GF-D8 (cell line): ENCODE measurements around the gene OR2A42.
"Not testable (repeated sequence)": the region's sequence is repeated elsewhere in the genome, so short reads cannot be mapped to it uniquely, and the experiment has no call there.

Experiments
- DNase-seq: peaks from one replicate; lab custom pipeline; 2025; lab: John Stamatoyannopoulos, UW

The OR2A42 gene

DNA sequence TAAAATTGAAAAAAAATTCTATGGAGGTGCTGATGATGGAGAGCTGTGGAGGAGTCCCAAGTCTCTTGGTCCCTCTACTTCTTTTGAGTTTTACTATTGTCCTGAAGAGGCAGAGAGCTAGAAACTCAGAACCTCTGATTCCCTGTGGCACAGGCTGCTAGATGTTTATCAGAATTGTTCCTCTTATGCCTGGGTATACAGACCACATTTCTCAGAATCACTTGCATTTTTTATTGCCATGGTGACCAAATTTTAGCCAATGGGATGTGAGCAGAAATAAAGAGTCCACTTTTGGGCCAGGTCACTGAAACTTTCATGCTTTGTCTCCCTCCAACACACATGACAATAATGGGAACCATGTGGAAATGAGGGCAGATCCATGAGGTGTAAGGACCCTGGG is 15.7 kb downstream of the OR2A42 start:
- not testable (repeated sequence) for DNase-seq

DNA sequence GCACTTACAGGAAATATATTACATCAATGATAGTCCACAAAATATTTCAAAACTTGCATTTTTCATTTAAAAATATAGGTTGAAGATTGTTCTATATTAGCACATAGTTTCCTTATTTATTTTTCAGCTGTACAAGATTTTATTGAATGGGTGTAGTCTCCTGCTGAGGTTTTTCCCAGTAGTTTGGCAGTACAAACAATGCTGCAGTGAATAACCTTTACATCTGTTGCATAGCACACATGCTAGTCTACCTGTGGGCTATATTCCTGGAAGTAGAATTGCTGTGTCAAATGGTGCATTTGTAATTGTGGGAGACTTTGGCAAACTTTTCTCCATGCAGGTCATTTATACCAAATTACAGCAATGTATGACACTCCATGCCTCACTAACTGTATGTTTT is 18.9 kb downstream of the OR2A42 start:
- not testable (repeated sequence) for DNase-seq

DNA sequence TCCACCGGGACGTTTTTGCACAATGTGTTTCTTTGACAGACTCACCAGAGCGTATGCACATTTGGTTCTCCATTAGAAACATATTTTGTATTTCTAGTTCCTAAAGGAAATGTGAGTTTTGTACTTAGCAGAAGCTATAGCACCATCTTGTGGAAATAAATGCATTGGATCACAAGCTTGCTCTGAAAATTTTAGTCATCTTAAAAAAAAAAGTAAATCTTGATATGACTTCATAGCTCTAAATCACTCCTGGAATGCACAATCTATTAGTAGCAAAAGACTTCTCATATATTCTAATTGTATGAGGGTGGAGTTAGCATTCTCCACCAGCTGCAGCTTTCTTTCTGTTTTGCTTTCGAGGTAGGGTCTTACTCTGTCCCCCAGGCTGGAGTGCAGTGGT is 20.3 kb downstream of the OR2A42 start:
- not testable (repeated sequence) for DNase-seq

DNA sequence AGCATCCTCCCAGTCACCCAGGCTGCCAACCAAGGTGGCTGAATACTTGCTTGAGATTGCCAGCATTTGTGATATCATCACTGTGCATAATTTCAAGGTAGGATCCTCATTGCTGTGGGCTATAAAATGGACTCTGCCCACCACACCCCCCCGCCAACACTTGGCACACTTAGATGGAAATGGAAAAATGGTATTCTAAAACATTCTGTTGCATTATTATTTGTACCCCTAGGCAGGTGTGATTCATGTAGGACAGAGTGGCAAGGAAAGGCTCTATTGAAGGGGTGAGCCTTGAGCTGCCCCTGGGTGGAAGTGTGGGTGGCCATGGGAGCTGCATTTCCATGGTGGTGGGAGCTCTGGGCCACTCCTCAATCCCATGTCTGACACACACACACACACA is 20.8 kb downstream of the OR2A42 start:
- not testable (repeated sequence) for DNase-seq

DNA sequence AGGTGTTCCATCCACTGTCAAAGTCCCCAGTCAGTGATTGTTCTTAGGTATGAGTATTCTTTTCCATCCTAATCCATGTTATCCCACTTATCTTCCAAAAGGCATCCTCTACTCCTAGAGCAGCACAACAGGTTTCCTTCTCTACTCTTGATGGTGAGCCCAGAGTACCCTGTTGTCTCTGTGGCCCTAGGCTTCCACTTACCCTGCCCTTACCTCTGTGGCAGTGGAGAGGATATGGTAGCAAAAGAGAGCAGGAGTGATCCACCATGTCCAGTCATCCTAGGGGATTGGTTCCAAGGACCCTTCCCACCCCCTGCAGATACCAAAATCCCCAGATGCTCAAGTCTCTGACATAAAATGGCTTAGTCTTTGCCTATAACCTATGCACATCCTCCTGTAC is 22.2 kb downstream of the OR2A42 start:
- not testable (repeated sequence) for DNase-seq

DNA sequence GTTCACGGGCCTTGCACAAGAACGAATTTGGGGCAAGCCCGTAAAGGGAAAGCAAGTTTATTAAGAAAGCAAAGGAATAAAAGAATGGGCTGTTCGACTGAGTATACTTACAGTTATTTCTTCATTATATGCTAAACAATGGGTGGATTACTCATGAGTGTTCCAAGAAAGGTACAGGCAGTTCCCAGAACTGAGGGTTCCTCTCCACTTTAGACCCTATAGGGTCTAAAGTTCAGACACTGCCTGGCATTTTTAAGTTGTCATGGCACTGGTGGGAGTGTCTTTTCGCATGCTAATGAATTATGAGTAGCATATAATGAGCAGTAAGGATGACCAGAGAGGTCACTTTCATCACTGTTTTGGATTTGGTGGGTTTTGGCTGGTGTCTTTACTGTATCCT is 34.1 kb downstream of the OR2A42 start:
- not testable (repeated sequence) for DNase-seq

DNA sequence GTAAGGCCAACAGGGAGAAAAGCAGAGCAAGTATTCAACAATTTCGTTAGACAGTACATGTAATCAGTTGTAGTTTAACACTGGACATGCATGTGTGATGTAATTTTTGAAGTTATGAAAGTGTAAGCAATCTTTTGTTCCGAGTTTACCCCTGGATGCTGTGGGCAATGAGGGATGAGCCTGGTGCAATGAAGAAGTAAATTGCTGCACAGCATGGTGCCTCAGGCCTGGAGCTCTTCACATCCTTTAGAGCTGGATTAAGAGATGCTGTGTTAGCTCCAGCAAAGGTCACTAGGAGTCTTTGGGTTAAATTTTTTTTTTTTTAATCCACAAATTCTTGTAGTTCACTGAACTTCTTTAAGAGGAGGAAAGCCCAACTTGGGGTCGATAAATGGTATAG is 36.3 kb downstream of the OR2A42 start:
- DNase-seq: not testable (repeated sequence)

DNA sequence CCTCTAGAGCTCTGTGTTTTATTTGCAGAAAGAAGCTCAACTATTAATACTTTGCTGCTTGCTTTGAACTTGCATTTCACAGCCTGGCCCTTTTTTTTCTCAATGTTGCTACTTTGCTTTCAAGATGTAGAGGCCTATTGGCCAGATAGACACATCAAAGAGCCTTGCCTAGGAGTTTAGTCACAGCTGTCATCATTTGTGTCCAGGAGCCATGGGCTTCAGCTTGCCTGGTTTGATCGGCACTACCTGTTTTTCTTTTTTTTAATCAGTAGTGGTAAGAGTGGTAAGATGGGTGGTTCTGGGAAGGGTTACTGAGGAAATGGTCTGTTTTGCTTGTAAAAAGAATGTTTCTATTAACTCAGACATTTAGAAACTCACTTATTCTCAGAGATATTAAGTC is 37.4 kb downstream of the OR2A42 start:
- DNase-seq: not testable (repeated sequence)

DNA sequence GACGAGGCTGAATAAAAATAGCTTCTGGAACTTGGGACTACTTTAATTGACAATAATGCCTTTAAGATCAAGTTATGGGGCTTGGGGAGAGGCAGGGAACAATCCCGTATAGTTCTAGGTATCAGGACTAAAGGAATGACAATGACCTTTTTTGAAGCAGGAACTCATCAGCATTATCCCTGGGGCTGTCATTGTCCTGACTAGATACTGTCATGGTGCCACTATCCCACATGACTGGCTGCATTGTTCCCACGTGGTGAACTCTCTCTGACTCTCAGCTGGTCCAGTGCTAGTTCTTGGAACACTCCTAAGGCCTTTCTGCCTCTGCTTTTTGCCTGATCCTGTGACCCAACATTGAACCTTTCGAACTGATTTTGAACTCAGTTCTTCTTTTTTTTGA is 40.5 kb downstream of the OR2A42 start:
- not testable (repeated sequence) for DNase-seq

DNA sequence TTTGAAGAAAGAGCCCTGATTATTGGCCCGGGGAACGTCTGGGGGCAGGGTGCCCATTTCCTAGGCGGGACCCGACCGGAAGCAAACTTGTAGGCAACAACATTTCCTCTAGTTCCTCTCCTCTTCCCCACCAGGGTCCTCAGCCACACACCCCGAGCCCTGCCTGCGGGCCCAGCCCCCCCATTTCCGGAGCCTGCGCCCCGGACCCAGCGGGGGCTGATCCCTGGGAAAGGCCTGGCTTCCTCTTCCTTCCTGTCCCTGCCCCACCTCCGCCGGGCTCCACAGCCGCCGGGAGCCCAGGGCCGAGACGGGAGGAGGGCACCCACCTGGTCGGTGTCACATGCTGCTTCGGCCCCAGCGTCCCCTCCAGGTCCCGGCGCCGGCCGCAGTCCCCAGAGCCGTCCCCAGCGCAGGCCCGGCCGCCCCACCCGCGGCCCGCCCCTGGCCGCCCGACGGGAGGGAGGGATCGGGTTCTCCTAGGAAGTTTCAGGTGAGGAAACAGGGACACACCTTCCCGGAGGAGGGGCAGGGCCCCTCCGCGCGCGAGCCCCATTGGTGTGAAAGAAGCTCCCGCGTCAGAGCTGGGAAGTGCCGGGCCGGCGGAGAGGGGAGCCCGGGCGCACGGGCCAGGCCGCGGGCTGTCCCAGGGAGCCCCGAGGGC is 44.1 kb downstream of the OR2A42 start, which contains the start of gene ARHGEF35:
ARHGEF35 (minus strand) TSS at position 622 of the 661 bp plus-strand sequence. CDS start 7,450 bp downstream, outside the sequence.
- not testable (repeated sequence) for DNase-seq

DNA sequence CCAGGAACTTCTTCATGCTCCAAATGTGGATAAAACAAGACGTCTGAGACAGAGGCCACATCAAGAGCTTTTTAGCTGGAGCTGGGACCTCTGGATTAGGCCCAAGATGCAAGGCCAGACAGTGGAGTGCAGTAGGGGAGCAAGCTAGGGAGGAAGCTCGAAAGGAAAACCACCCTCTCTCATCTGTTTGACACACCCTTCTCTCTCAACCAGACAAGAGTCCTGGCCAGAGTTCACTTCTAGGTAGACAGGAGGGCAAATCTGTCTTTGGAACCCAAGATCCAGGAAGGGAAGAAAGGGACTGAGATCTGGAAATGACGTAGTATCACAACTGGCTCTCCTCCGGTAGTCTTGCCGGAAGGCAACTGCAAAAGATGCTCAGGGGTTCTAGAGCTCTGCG is 45.0 kb downstream of the OR2A42 start:
- not testable (repeated sequence) for DNase-seq

DNA sequence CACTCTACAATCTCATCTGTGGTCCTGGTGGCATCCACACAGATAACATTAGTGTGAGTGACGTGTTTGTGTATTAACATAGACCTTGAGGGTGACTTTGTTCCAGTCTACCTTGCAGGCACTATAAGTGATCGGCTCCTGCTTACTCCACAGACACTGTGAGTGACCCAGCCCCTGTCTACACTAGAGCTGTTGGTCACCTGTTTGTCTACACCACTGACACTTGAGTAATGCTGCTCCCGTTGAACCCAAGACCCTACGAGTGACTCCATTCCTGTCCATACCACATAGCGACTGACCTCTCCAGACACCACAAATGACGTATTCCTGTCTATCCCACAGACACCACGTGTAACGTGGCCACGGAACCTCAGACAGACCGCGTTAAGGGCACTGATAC is 45.6 kb downstream of the OR2A42 start:
- DNase-seq: not testable (repeated sequence)

DNA sequence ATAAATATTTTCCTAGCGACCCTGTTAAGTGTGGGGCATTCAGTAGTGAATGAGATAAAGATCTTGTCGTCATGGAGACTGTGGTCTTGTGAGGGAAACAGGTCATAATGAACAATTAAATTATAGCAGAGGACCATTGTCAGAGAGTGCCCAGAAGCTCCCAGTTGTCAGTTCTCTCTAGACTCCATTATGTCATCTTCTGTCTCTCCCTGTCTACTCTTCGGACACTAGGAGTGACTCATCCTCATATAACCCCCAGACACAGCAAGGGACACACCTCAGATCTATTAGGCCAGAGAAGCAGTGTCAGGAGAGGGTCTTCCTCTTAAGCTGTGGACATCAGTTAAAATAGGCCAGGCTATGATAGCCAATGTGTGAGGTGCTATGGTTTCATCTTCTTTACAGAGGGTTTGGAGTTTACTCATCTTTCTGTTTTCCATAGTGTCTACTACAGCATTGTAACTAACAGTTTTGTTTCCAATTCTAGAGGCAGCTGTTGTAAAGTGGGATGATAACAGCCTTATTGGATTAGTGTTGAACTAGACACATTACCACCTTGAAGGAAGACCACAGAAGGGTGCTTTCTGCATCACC is 50.7 kb downstream of the OR2A42 start:
- not testable (repeated sequence) for DNase-seq

DNA sequence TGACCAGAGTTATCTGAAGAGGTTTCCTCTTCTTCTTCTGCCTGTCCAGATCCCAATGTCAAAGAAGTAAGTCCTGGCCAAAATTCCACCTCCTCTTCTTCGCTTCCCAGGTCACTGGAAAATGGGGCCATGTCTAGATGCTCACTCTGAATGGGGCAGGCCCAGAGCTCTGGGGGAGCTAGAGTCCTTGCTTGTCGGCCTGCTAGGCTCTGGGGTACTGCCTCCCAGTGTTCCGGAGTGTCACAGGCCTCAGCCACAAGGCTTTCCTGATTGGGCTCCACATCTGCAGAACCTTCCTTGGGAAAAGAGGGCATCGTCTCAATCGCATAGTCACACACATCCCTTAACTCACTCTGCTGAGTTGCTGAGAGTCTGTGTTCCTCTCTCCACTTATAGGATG is 51.6 kb downstream of the OR2A42 start:
- not testable (repeated sequence) for DNase-seq

DNA sequence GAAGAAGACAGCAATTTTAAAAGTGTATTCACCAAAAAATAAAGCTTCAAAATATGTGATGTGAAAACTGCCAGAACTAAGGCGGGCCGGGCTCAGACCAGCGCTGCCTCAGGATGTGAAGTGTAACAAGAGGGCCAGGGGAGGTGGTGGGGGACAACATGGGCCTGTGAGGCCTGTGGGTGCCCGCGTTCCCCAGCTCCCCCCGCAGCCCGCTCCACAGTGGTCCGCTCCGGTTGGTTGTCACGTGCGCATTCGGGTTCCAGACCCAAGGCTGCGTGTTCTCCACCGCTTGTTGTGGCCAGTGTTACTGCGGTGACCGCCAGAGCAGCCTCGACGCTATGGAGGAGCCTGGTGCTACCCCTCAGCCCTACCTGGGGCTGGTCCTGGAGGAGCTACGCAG is 56.2 kb downstream of the OR2A42 start, which contains the start of gene CTAGE4:
CTAGE4 (plus strand) TSS at position 301 of the 400 bp plus-strand sequence; CDS start at position 339, 38 bp downstream.
- not testable (repeated sequence) for DNase-seq

DNA sequence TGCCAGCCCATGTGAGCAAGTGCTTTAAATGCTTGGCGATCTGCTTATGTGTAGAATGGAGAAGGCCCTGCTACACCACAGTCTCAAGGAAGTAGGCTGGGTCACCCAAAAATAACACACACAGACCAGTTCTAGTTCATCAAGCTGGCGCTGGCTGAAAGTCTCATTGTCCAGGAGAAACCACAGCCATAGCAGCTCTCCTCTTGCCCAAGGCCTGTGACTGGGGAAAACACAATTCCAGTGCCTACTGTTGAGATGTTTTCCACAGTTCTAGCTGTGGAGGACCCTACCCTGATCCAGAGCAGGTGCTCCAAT is 60.3 kb downstream of the OR2A42 start:
- not testable (repeated sequence) for DNase-seq

DNA sequence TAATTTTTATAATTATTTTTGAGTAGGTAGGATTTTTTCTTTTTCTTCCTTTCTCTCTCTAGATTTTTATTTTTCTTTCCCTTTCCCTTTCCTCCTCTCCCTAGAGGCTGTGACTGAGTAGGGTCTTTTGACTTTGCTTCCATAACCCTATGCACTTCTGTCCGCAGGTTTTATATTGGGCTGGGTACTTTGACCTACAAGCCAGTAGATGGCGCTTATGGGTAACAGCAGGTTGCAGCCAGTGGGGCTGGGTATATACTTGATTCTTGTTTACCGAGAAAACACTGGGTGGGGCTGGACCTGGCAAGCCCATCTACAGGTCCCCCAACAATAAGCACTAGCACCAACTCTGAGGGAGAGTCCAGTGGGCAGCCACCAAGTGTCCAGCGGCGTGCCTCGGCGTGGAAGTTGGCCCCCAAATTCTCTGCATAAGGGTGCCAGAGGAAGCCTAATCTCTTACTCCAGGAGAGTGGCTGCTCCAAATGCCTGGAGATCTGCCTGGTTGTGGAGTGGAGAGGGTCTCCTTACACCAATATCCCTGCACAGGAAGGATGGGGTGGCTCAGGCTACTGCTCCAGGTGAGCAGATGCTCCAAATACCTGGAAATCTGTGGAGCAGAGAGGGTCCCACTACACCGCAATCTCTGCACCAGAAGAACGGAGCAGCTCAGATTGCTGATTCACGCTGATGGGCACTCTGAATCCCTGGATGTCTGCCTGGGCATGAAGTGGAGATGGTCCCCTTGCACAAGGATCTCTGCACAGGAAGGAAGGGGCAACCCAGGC is 60.8 kb downstream of the OR2A42 start:
- not testable (repeated sequence) for DNase-seq
